HG02852 (cell line): ENCODE measurements around the gene EXOC1L.

Experiments
- ATAC-seq: cut with Tn5 transposase; IDR thresholded peaks from one replicate; pipeline ENCODE4 v1.9.1; 2021; ENCODE audit warnings: mild to moderate bottlenecking, moderate library complexity; ENCODE audit not compliant: unreplicated experiment

The EXOC1L gene

DNA sequence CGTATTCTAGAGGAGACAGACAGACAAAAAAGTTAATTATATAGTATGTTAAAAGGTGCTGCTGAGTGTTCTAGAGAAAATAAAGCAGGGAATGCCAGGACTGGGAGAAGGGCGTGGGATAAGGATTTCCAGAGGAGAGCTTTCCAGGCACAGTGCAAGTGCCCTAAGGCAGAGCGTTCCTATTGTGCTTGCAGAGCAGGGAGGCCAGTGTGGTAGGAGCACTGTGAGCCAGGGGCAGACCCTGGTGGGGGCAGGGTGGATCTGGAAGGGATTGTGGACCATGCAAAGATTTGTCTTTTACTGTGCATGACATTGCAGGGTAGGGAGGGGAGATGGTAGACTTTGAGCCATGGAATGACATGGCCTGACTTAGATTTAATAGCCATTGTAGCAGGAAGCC is 59.6 kb downstream of the EXOC1L start:
- ATAC-seq: no peak

DNA sequence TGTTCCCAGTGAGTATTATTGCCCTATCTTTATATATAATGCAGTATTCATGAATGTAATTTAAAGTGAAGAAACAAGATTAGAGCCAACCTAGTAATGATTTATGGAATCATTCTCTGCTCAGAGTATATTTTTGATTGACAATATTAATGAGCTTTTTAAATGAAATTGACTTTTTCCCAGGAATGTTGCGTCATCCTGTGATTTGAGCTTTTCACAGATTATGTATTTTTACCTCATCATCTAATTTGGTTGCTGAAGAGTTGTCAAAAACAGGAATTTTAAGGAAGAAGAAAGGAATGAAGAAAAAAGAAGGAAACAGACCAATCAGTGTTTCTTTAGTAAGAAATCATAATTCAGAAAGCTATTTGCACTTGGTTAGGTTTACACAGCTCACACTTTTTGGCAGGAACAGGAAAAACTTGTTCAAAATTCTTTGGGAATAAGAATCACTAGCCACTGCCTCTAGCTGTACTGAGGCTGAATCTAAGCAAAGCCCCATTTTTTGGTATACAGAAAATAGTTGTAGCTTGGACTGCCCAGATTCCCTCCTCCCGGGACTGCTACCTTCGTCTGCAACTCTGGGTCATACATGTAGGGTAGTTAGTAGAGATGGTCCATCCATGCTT is 61.2 kb downstream of the EXOC1L start:
- no peak for ATAC-seq

DNA sequence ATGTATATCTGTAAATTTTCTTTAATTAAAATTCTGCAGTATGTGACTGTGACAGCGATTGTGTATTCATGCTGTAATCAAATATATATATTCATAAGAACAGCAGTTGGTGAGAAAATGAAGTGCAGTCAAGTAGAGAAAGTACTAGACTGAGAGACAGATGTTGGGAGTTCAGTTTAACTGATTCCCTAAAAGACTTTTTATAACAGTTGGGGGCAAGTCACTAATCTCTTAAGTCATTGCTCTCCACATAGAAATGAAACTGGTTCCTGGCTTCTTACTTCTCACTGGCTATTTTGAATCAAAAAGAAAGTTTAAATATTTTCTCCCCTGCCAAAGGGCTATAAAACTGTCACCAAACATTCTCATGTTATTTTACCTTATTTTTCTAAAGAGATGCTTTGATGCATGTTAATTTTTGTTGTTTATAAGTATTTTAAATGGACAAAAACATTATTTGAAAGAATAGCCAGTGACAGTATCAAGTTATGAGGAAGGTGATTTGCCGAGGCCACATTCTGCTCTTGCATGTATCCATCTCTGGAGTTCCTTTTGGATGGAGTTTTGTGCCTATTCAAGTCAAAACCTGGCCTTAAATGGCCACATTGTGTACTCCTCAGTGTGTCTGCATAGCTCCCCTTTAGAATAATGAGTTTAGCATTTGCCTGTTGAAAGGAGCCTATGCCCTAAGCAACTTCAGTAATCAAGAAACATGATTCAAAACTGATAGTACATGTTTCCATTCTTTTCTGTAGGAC is 64.7 kb downstream of the EXOC1L start:
- ATAC-seq: no peak

DNA sequence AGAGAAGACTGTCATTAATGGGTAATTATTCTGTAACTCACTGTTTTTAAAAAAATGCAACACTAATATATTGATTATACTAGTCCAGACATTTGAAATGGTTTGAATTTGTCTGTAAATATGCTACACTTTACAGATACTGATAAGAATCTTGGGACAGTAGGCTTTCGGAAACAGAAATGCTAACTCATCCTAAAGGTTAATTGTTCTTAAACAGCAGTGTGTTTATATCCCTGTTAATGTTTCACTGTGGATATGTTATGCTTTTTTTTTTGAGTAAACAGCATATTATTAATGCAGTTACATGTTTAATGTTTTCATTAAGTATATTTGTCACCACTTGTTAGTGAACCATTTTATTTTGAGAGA is 65.2 kb downstream of the EXOC1L start:
- ATAC-seq: no peak
